NCI-H146 treated with DMSO at 0.1 percent for 48 hours (cell line): ENCODE measurements around the gene VPS52.
"Not testable (repeated sequence)": the region's sequence is repeated elsewhere in the genome, so short reads cannot be mapped to it uniquely, and the experiment has no call there.

Experiments used
- DNase-seq: peaks from one replicate; lab custom pipeline; 2025; ENCODE audit not compliant: unreplicated experiment; lab: John Stamatoyannopoulos, UW

VPS52 gene

DNA sequence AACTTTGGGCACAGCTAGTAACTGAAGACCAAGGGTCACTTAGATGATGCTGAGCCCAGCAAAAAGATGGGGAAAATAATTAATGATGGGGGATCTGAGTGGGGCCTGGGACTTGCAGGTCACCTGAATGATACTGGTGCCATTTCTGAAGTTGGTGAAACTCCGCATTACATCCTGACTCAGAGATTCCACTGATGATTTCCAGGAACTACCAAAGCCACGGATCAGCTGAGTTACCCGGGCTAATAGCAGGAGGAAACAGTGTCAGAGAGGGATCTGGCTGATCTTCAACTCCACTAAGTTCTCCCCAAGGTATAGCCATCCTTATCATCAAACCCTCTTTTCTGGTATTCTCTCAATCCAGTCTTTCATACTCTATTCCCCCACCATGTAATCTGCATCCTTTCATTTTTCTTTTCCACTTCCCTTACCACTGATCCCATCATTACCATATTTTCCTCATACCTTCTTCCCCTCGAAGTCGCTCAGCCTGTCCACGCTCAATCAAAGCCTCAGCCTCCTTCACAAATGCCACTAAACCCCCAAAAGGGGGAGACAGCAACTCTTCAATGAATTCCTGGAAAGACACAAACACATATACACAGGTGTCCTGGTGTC, 20.2 kb downstream of the VPS52 start:
- no peak for DNase-seq

DNA sequence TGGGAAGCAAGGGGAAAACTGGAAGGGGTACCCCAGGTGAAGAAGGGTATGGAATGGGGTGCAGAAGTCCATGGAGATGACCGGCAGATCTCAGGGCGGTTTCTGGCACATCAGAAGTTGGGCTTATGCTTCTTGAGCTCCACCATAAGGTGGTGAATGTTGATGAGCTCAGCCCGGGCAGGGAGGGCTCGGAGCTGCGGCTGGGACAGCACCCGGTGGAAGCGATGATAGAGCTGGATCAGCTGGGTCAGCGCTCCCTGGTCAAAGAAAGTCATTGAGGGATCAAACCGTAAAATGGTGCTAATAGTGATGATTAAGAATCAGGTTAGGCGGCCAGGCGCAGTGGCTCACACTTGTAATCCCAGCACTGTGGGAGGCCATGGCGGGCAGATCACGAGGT, 20.9 kb downstream of the VPS52 start:
- no peak for DNase-seq

DNA sequence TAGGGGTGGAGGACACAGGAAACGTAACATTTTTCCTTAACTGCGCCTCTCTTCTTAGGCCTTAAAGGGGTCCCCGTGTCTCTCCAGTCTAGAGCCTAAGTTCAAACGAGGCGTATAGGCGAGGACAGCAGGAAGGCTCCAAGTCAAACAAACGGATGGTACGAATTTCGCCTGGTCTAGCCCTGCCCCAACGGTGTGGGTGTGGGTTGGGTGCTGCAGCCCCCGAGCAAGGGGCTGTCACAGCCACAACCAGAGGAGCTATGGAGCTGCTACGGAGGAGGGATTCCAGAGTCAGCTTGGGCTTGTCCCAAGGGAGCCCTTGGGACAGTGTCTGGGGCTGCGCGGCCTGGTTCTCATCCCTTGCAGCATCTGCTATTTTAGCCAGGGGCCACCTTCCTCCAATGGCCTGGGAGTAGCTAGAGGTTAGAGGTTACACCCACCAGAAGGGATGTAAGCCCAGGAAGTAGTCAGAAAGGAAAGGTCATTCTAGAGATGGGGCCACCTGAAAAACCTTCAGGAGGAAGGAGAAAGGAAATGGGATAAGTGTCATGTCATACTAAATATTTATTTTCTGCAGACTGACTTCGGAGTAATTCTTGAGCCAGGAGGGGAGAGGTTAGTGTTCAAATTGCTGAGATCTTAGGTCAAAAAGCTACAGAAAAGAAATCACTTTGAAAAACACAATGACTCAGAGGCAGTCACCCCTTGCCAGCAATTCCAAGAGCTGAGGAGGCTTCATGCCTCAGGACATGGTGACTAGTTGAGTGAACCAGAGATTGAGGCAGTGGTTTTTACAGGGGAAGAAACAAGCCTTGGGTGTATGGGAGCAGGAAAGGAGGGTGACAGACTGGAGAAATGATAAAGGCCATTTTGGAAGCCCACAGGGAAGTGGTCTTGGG, 21.7 kb downstream of the VPS52 start:
- no peak for DNase-seq

DNA sequence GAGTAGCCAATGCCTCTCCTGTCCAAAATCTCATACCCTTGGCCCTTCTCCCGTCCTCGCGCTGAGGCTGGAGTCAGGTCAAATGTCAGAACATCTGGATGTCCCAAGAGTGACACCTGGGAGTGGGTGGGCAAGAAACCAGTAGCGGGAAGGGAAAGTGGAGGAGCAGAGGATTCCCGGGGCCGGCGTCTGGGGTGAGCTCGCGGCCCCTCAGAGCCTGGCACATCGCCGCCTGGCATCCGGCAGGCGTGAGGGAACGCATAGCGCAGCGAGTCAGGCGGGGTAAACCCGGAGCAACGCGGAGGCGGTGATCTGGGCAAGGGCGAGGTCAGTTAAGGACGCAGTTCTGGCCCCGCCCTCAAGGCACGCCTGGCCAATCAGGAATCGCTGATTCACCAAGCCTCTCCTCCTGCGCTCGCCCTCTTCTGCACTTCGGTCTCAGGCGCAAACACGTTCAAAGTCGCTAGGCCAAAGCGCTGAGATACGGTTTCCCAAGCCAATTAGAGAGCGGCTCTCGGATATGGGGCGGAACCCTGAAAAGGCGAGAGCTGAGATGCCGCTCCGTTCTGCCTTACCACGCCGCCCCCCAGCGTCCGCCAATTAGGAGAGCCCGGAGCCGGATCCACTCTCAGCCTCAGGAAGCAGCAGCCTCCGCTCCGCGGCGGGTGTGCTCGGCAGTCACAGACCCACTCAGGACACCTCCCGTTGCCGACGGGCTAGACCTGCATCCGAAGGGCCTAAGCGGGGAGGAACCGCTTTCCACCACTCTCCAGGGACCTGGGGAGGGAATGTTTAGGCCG, 22.5 kb downstream of the VPS52 start:
- DNase-seq, result peak; percentile 97

DNA sequence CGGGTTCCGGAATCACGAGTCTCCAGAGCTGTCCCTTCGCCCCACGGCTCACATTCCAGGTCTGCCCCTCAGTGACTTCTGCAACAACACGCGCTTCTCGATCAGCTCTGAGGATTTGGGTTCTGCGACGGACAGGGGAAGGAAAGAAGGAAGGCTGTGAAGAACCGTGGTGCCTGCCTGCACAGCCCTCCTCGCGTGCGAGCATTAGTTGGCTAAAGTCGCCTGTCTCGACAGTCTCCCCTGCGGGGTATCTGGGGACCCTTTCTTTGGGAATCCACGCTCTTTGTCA, 23.1 kb downstream of the VPS52 start:
- DNase-seq, result peak; percentile 56

DNA sequence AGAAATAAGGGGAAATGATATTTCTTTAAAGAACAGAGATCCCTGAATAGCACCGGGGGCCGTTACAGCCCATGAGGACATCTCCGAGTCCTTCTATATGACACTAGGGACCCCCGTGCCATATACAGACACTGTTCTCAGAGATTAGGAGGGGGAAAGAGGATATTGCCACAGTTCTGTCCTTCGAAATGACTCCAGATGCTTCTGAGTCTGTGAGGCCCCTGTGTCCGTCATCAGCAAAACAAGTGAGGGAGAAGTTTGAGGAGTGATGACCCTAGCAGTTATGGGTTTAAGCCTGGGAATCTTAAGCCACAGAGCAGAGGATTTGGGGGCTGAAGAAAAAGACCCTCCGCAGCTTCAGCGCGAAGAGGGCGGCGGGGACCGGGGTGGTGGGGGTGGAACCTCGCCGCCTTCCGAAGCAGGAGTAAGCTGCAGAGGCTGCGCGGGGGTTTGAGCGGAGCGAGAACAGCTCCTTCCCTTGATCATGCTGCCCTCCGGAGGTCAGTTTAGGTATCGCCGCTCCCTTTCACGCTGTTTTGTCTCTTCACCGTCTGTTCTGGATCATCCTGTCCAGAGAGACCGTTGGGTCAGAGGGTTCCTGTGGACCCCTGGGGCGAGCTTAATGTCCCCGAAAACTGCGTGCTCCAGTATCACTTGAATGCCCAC, 23.6 kb downstream of the VPS52 start:
- peak; percentile 65 for DNase-seq

DNA sequence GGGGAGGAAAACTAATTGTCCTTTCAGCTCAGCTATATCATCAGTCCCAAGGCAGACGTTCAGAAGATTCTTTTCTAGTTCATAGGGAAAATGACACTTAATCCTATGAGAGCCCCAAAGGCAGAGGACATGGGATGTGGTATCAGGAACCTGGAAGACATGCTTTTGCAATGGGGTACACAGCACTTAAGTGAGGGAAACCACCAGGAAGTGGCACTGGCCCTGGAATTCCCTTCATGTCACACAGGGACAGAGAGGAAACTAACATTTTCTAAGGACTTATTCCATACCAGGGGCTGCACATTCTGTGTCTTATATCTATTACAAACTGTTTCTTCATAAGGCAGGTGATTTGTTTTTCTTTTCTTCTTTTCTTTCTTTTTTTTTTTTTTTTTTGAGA, 28.2 kb downstream of the VPS52 start:
- DNase-seq, result no peak

DNA sequence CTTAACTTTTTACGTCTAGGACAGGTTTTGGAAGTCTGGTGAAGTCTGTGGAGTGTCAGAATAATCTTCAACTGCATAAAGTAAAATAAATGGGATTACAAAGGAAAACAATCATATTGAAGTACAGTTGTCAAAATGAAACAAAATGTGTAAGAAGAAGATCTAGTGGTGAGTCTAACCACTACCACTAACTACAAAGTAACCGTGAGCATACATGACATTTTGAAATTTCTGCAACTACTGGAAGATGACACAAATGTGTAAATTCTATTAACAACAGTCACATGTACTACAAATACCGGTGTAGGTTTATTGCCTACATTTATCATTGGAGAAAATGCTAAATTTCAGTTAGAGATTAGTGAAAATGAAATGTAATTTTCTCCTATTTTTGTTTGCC, 29.7 kb downstream of the VPS52 start:
- DNase-seq, result no peak

DNA sequence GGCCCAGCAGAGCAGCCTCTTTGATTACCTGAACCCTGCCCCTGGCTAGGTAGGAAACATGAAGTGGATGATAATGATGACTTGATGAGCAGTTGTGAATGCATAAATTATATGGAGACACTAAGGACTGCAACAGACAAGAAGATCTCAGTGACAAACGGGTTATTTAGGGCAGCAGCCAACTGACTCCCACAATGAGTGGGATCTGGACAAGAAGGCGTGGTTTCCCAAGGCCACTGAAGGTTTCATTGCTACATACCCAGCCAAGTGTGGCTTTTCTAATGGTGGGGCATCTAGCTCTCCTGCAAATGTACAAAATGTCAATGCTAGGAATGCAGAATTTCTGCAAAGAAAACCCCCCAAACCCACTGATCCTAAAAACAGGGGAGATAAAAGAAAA, 33.9 kb downstream of the VPS52 start:
- no peak for DNase-seq

DNA sequence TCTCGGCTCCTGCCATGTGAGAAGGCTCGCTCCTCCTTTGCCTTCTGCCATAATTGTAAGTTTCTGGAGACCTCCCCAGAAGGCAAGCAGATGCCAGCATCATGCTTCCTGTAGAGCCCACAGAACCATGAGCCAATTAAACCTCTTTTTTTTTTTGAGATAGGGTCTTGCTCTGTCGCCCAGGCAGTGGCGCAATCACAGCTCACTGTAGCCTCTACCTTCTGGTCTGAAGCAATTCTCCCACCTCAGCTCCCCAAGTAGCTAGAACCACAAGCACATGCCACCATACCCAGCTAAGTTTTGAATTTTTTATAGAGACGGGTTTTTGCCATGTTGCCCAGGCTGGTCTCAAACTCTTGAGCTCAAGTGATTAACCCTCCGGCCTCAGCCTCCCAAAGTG, 34.8 kb downstream of the VPS52 start:
- no peak for DNase-seq

DNA sequence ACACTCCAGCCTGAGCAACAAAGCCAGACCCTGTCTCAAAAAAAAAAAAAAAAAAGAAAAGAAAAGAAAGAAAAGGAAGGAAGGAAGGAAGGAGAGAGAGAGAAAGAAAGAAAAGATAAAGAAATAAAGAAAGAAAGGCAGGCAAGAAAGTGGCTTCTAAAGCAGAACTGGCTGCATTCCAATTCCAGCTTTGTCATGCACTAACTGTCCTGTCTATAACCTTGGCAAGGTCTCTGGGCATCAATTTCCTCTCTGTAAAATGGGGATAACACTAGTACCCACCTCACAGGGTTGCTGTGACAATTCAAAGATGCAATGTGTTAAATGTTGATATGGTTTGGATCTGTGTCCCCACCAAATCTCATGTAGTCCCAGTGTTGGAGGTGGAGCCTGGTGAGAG, 35.3 kb downstream of the VPS52 start:
- no peak for DNase-seq

DNA sequence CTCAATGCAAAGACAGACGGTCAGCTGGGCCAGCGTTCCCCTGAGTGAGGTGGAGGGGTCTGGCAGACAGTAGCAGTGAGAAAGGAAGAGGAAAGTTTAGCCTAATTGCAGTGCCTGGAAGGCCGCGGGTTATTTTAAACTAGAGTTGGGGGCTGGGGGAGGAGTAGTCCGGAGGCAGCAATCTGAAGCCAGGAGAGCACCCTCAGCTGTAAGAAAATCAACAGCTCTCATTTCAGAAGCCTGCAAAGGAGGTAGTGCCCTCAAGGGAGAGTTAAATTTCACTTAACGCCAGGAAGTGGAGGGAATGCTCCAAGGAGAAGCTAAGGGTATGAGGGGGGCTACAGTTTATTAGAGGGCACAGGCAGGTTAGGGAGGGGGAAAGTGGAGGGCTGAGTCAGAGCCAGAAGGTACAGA, 36.4 kb downstream of the VPS52 start:
- no peak for DNase-seq

DNA sequence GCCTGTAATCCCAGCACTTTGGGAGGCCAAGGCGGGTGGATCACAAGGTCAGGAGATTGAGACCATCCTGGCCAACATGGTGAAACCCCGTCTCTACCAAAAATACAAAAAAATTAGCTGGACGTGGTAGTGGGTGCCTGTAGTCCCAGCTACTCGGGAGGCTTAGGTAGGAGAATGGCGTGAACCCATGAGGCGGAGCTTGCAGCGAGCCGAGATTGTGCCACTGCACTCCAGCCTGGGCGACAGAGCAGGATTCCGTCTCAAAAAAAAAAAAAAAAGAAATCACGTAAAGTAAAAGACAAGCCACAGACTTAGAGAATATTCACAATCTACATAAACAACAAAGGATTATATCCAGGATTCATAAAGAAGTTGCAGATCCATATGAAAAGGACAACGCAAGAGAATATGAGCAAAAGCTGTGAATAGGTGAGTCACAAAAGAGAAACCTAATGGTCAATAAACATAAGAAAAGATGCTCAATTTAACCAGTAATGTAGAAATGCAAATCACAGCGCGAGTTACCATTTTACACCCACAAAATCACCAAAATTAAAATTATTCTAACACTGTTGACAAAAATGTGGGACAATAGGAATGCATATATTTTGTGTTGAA, 45.1 kb downstream of the VPS52 start:
- not testable (repeated sequence) for DNase-seq

DNA sequence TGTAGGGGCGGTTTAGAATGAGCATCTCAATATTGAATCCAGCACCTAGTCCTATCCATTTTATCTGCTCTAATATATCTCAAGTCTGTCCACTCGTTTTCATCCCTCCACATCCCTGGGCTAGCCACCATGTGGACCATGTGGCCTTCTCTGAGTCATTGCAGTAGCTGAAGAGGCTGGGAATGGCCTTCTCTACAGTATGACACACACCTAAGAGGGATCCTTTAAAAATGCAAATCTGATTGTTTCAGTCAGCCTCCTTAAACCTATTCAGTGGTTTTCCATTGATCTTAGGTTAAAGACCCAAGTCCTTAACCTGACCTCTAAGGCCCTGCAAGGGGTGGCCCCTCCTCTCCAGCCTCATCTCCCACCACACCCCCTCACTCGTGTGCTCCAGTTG, 54.0 kb downstream of the VPS52 start:
- no peak for DNase-seq

DNA sequence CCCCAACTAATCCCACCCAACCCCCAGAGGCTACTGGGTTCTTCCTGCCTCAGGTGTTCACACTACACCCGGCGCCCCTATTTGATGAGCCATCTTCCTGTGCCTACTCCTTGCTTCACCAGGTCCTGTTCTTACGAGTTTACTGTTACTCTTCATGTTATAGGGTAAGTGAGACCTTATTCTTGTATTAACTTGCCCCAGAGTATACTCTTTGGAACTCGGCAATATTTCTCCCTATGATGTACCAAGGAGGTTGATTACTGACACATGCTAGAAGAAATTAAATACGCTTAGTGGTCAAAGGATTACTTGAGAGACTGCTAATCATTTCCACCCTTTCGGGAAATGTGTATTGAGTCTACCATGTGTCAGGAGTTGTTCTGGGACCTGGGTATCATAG, 54.4 kb downstream of the VPS52 start:
- no peak for DNase-seq

DNA sequence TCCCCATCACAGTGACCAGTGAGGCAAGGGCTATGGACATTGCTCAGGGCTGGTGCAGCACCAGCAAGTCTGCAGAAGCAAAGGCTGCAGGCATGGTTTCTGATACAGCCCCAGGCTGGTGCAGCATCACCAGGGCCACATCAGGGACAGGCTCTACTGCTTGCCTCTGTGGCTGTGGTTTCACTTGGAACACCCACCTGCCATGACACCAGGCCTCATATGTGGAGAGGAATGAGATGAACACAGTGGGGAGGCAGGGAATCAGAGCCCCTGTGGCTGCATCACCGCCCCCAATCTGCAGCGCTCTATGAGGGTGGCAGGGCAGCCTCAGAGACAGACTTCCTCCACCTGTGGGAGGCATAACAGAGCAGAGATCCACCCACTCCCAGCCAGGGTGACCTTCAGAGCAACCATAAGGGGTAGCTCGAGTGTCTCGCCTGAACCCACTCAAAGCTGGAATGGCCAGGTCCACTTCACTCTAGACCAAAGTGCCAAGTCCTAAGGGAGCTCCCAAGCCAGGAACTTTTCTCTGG, 55.5 kb downstream of the VPS52 start:
- no peak for DNase-seq

DNA sequence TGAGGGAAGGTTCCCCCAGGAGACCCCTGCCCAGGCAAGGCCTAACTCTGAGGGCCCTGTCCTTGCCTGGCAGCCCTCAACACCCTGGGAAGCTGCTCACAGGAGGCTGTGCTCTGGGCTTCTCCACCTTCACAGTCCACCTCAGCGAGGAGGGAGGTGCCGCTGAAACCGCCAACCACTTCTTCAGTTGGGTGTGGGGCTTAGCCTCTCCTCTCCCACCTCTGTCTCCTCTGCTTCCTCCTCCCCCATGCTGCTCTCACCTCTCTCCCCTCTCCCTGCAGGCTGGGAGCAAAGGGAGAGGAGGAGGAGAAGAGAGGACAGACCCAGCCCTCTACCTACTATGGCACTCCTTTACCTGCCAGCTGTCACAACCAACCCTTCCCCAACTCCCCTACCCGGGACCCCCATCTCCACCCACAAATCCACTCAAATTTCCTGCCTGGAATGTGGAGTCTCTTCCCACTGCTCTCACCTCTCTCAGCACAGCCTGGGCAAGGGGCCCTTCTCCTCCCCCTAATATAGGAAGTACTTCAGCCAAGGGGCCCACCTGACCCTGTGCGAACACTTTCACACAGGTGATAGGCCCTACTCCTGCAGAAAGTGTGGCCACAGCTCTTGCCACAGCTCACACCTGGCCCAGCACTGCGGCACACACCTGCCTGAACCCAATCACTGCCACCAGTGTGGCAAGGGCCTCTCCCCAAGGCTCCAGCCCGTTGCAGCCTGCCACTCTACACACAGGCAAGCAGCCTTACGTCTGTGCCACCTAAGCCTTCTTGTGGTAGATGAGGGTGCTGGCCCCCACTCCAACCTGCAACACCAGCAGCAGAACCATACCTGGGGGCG, 56.2 kb downstream of the VPS52 start:
- no peak for DNase-seq

DNA sequence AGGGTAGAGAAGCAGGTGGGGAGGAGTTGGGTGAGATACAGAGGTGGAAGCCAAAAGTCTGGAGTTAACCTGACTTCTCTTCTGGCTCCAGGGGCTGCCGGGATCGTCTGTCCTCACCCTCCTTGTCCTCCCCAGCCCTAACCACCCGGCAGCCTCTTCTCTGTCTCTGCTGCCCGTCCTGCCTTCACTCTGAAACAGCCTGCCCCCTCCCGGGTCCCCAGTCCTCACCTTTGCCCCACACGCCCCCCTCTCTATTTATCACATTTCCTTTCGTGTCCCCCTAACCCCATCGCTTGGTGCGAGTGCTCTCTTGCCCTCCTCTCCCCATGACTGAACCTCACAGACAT, 57.7 kb downstream of the VPS52 start:
- no peak for DNase-seq

DNA sequence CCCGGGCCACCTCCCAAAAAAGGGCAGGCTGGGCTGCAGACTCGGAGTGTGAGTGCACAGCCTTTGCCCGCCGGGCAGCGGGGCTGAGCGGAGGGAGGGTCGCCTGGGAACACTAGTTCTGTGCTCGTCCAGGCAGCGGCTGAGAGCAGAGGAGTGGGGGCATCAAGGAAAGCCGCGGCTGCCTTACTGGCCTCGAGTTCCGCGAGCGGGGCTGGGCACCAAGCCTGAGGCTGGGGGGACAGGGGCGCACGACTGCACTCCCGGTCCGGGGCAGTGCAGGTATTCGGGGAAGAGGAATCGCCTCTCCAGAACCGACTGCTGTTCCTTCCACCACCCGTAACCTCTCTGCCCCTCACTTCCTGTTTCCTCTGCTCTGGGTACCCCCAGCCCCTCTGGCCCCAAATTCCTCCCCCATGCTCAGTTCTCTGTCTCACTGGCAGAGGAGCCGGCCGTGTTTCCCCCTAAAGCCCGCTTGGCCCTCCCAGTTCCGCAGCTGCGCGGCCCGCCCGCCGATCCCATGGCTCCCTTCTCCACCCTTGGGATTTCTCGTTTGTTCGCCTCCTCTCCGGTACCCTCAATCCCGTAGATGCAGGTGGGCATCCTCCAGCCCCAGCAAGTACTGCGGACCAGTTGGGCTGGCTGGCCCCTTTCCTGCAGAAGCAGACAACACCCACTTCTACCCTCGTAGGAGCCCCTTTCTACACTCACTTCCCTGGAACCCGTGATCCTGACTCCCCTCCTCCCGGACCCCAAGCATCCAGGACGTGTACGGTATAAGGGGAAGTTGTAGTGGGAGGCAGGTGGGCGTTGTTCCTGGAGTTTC, 58.3 kb downstream of the VPS52 start:
- no peak for DNase-seq
